GM21515 (cell line): ENCODE results near the gene GREM1.

ENCODE experiments used
- ATAC-seq: cut with Tn5 transposase; IDR thresholded peaks from one replicate; pipeline ENCODE4 v1.9.1; 2021; ENCODE audit not compliant: unreplicated experiment

Gene GREM1

DNA sequence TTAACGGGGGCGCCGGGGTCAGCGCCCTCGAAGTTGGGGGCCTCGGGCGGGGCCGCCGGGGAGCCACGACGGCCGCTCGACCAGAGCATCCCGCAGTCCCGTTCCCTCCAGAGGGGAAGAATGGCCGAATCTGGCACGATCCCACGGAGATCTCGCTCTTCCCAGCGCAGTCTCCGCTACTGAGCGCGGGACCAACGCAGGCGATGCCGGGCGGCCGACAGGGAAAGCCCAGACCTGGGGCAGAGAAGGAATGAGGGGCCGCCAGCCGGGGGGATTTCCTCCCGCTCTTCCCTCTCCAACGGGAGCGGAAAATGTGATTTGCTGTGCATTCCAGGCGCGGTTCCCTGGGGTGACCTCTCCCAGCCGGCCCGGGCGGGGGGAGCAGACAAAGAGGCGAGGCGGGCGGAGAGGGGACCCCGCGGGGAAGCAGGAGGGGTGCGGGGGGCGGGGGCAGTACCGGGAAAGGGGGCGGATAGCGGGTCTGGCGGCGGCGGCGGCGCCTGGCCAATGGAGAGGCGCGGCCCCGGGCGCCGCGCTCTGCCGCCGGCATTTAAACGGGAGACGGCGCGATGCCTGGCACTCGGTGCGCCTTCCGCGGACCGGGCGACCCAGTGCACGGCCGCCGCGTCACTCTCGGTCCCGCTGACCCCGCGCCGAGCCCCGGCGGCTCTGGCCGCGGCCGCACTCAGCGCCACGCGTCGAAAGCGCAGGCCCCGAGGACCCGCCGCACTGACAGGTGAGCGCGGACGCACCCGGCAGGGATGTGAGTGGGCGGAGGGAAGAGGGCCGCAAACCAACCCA is at the start of gene GREM1:
Gene GREM1 (plus strand): TSS at position 579 of the 801 bp plus-strand sequence. CDS start 12,687 bp downstream, outside the sequence.
- ATAC-seq: no peak

DNA sequence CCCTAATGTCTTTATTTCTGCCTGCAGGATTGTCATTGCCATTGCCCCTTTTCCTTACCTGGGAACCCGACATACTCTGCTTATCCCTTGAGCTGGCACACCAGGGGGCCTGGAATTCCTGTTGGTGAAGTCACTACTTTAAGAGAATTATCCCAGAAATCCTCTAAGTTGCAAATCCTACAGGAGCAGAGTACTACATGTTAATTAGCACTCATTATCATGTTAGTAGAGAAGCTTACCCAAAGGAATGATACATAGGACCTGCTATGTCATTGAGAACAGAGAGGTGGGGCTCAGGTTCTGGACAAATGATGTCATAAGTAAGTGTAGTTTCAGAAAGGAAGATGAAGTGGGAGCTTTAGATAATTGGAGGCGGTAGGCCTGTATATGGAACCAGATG is 48.9 kb upstream of the GREM1 start:
- ATAC-seq: no peak

DNA sequence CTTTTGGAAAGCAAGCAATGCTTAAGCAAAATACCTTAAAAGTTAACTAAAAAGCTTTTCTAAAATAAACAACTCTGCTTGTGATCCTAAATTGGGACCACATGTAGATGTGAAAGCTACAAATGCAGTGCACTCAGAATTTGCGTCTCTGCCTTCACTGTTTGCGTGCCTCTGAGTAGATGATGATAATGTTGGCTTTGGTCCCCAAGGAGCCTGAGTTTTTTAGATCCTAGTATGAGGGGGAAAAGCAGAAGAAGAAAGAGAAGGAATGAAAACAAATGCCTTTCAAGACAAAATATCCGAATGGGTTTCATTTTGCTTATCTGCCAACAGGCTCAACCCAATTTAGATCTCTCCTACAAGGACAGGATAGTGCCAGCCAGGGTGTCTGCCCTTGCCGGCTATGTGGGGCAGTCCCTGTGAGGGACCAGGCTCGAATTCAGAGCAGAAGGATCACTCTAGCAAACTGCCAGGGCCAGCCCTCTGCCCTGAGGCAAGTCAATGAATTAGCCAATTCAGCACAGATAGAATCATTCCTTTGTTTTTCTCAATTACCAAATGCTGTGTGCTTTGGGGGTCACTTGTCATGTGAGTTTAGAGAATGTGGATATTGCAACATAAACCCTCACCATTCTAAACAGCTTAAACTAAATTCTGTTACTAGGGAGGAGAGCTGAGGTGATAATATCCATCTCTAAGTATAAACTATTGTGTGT is 47.8 kb upstream of the GREM1 start:
- ATAC-seq: no peak

DNA sequence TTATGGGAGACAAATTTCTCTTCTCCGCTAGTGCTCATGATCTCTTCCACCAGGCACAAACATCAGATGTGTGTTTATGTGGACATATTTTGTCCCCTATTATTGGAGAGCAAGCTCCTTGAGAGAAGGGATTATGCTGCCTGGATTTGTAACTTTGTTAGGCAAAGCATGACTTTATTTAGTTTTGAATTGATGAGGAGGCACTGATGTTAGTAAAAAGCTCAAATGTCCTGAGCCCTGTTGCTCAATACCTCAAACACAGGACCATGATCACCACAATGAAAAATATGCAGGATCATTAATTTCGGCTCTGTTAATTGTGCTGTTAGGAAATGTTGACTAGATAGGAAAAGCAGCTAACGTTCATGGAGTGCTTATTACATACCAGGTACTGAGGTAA is 47.2 kb upstream of the GREM1 start:
- no peak for ATAC-seq

DNA sequence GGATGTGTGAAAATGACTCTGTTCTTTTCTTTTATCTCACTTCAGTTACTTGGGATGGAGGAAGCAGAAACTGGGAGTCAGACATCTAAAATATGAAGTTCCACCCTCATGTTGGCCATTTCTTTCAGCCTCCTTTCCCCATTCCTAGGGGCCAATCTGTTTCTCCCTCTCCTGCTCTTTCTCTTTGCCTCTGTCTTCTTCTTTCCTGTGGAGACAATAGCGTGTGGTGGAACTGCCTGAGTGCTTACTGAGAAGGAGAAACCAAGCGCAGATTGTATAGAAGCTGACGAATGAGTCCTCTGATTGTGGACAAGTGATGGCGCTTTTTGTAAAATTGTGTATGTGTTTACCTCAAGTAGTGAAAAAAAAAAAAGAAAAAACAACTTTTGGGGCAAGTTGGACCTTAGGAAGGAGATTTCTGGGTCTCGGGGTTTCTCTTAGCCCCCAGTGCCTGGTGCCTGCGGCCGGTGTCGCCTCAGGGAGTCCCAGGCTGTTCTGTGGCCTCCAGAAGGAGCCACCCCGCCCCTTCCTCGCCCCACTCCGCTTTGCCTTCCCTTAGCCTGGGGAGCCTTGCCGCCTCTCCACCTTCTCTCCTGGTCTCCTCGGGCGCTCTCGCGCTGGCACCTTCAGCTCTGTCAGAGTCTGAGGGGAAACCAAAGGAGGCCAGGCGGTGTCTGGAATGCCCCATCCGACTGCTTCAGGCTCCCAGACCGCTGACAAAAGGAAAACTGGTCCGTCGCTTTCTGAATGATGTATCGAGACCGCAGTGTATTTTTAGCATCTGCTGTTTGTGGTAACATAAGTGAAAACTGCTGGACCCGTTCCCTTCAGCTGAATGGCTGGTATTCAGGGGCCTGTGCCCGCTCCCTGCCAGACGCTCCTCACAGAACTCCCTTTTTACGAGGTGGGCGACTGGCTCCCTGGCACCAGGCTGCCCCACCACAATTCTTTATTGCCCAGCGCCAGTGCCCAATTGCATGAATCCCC is 46.2 kb upstream of the GREM1 start:
- no peak for ATAC-seq

DNA sequence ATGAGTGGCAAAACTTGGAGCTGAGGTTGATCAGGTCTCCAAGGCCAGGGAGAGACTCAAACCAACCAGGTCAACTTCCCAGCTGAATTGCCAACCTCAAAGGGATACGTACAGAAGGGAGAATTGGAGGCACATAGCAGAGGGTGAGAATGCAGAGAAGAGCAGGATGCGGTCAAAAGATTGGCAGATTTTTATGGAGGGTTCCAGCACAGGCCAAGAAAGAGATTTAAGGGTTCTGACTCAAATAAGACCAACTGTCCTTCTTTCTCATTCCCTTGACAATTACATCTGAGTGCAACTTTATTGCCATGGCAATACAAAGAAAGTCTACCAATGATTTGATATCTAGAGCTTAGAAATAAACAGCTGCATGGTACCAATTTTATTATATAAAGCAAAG is 43.1 kb upstream of the GREM1 start:
- ATAC-seq: no peak

DNA sequence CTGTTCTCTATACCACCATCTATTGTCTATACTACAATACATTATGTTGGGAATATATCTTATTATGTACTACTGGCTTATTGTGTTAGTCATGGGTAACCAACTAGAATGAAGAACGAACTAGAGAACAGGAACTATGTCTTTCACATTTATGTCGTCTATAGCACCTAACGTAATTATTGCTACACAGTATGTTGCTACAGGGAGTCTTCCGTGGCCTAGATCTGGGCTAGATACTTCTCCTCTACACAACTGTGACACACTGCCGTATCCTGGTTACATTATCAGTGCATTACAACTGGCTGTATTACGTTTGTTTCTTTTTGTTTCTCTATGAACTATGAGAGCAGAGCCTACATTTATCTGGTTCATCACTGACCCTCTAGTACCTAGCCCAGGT is 42.3 kb upstream of the GREM1 start:
- no peak for ATAC-seq

DNA sequence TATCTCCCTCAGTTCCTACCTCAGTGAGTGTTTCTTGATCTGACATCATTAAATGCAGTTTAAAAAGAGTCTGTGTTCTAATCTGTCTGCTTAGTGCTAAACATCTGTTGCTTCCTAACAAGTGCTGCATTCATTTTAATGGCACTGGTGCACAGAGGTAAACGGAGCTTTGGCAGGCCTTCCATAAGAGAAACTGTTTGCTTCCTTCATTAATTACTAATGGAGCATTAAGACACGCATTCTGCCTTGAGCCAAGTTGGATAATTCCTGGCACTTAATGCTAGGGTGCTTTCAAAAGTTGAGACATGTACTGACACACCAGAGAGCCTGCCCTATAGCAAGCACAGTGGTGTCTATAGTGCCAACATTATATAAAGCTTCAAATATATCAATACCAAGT is 41.6 kb upstream of the GREM1 start:
- ATAC-seq: no peak

DNA sequence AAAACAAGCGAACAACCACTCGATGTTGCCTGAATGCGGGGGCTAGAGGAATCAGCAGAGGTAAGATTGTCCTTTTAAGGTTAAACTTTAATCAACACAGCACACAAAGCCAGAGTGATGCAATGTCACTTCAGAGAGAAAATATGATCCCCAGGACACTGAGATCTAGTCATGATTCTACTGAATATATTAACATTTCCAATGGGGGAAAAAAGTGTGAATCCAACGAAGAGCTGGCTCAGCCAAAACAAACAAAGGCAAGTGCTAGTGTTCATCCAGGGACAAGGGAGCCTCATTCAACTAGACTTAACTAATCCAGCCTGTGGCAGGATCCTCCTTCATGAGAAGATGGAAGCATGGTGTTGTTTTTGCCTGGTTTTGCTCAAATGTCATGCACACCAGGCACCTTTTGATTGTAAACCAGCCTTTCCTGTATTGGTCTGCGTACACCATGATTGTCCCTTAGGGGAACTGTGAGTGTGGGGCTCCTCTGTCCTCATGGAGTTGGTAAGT is 40.5 kb upstream of the GREM1 start:
- ATAC-seq: no peak

DNA sequence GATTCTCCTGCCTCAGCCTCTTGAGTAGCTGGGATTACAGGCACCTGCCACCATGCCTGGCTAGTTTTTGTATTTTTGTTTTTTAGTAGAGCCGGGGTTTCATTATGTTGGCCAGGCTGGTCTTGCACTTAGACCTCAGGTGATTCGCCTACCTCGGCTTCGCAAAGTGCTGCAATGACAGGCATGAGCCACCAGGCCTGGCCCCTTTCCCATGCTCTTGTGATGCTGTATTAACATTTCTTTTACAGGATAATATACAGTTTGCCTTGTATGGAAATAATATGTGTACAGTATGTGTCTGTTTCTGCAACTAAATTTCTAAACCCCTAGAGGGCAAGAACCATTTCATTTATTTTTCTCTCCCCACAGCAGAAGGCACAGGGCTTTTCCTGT is 38.5 kb upstream of the GREM1 start:
- no peak for ATAC-seq

DNA sequence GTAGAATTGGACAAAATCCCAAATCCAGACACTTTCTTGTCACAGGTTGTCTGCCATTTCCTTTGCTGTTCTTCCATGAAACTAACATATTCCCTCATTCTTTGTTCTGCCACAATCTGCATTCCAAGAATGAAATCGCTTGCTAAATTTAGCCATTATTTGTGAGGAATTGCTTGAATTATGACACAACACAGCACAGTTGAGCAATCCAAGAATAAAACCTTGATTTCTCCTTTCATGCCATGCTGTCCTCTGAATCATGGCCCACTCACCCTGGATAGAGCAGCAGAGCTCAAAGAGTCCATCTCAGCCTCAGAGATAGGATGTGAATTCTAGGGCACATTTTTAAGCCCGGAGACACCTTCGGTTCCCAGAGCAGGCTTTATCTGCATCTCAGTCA is 35.2 kb upstream of the GREM1 start:
- ATAC-seq: no peak

DNA sequence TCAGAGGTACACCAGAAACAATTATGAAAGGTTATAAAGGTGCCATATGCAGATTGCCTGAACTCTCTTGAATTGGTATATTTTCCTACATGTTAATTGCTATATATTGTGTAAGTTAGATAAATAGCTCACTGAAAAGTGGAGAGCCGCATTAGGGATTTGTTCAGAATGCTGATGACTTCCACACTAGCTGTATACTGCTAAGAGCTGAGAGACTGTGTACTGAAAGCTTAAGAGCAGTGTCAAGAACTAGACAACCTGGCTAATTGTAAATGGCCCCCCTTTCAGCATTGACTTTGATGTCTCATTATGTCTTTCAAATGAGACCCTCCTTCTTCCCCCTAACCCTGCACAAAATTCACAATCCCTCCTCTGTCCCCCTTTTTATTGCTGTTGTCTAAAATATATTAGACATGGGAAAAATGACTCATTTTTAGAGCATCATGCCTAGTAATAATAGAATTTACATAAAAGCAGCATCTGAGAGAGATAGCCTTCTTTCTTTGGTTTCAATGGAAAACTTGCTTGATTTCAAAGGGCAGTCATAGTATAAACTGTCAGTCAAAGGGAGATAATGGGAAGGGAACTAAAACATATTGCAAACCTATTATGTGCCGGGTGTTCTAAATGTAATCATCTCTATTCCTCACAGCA is 34.7 kb upstream of the GREM1 start:
- ATAC-seq: no peak

DNA sequence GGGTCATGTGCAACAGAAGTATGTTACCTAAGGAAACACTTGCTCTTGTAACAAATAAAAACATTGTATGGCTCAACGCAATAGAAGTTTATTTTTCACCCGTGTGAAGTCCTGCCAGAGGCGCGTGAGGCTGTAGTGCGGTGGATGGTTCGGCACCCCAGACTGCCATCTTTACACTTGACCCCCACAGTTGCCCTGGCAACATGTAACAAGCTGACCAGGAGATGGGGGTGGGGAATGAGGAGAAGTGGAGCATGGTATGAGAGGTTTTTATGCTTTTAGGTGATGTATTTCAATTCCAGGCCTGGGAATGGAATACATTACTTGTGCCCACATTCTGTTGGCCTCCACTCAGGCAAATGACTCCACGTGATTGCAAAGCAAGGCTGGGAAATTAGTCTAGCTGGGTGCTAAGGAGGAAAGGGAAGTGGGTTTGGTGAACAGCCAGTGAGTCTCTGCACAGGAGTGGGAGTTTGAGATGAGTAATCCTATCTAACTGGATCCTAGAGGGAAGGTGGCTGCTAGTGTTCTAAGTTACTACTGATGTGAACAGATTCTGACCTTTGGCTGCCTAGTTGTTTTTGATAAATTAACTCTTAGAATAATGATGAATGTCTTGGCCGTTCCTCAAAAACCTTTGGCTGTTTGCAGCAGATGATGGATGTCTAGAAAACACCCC is 33.8 kb upstream of the GREM1 start:
- ATAC-seq: no peak

DNA sequence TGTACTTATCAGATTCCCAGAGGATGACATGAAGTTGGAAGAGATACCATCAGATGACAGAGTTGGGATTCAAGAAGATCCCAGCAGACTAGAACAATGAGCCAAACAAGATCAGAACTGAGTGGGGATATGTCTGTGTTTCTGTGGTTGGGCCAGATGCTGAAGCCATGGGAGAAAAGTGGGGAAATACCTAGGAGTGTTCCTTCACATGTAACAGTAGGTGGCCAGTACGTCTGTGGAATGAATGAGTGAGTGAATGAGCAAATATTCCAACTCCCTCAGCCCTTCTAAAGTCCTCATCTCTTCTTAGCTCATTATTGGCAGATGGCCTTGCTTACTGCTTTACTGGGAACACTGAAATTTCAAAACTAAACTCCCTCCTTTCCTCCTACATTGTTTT is 32.2 kb upstream of the GREM1 start:
- ATAC-seq: no peak

DNA sequence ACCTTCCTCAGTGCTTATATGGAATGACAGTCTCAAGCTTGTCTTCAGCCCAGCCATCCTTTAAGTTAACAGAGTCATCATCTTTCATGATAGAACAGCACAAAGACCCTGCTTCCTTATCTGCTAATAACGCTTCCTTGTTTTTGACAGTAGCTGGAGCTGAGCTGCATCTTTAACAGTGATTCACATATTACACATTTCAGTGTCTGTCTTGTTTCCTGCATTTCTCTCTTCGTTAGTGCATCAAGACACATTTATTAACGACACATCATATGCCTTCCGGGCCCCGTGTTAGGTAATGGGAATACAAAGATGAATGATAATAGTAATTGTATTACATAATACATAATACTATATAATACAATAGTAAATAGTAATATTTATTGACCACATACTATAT is 30.2 kb upstream of the GREM1 start:
- ATAC-seq: no peak

DNA sequence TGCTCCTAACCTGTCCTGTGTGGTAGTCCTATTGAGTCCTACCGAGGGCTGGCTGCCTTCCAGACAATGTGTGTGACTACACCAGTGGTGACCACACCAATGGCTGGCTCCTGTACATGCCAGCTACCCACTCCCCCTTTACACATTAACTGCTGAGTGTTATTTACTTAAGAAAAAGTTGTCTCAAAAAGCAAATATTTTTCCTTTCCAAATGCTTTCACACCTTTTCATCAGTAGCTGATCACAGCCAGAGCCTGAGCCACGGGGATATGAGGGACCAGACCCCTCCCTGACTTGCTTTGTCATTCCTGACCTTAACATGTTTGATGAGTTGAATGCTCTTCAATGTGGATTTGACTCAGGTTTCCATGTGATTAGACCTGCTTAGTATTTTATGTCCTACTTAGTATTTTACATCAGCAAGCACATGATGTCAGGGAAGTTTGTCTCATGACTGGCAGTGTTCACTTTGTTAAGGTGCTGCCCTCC is 29.6 kb upstream of the GREM1 start:
- no peak for ATAC-seq

DNA sequence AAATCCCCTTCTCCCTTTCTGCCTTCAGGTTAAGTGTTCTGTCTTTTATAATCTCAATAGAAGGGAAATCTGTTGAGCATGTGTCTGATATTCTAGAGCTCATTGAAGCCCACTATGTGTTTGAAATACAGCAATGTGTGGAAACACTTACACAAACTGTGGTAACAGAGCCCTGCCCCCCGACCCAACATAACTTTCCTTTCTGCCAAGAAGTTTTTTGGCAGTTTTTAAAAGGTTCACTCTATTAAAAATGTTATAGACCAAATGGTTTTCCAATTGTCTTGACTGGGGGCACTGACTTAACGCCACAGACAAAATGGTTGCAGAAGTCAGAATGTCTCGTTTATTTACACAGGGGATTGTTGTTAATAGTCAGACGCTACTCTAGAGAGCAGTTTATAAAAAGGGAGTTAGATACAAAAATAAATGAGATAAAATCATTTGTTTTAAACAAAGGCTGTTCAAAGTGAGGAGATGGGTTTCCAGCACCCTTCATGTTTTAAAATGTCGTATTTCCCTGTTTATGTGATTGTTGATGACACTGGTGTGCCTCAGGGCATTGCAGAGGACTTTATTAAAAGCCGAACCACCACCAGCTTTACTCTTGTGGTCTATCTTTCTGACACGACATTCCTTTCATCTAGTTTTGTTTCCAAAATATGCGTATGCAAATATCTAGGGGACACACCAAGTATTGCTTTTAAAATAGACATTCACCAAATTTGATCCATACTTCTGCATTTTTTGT is 26.7 kb upstream of the GREM1 start:
- no peak for ATAC-seq

DNA sequence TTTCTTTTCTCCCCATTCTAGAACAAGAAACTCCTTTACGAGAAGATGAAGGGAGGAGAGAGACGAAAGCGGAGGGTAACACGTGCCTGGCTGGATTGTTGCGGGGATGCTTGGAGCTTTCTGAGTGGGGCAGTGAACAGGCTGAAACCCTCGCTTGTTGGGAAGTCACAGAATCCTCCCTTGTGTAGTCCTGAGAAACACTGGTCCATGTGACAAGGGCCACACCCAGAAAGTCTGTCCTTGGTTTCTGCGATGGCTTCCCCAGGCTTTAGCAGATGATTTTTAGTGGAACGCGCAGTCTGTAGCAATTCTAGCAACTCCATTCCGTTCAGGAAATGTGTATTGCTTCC is 26.1 kb upstream of the GREM1 start:
- no peak for ATAC-seq

DNA sequence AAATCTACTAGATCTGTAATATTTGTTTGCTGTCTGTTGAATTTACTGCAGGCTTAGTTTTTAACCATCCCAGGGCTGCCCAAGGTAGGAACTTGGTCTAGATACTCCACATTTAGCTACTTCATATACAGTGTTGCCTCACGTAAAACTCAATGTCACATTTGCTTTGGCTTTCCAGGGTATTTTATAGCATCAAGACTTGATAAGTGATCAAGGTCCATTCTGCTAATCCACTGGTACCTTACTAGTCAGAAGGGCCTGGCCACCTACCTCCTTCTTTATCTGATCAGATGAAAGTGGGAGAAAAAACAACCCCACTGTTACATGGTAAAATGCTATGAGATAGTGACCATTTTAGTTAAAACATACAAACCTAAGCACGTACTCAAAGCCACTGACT is 25.5 kb upstream of the GREM1 start:
- no peak for ATAC-seq
